AG09319 (cell line): ENCODE results near the gene FAF2.
"Not testable (repeated sequence)": the region's sequence is repeated elsewhere in the genome, so short reads cannot be mapped to it uniquely, and the experiment has no call there.

Experiments
- DNase-seq: peaks from one replicate; pipeline ENCODE4 v3.0.0-alpha.2; 2010; ENCODE audit warnings: low read depth; ENCODE audit errors: extremely low read depth
- CTCF ChIP-seq: IDR thresholded peaks from 2 replicates; pipeline ENCODE4 v1.5.1; 2011; ENCODE audit warnings: low read depth, mild to moderate bottlenecking, inconsistent platforms, low read length, moderate library complexity

Gene FAF2

GRCh38 chr5:176486189-176486757 is 38.1 kb downstream of the FAF2 start:
- DNase-seq, result no peak
- TF ChIP-seq CTCF, result no peak

GRCh38 chr5:176487160-176487559 is 39.0 kb downstream of the FAF2 start:
- DNase-seq, result not testable (repeated sequence)

GRCh38 chr5:176489077-176489476 is 40.9 kb downstream of the FAF2 start:
- DNase-seq, result no peak

GRCh38 chr5:176490301-176490700 is 42.1 kb downstream of the FAF2 start:
- TF ChIP-seq CTCF, result no peak

More at GRCh38 chr5:176489077-176489476, 40.9 kb downstream of the FAF2 start:
- no peak for TF ChIP-seq CTCF

GRCh38 chr5:176491101-176491502 is 42.9 kb downstream of the FAF2 start:
- DNase-seq, result no peak
- no peak for TF ChIP-seq CTCF

More at GRCh38 chr5:176490301-176490700, 42.1 kb downstream of the FAF2 start:
- DNase-seq, result no peak

- TF ChIP-seq CTCF, result no peak
- DNase-seq, result no peak
Observed at GRCh38 chr5:176491901-176492300, 43.7 kb downstream of the FAF2 start.

- TF ChIP-seq CTCF, result no peak
- no peak for DNase-seq
Observed at GRCh38 chr5:176492431-176492830, 44.2 kb downstream of the FAF2 start.

GRCh38 chr5:176497852-176498251 is 49.7 kb downstream of the FAF2 start:
- no peak for DNase-seq
- no peak for TF ChIP-seq CTCF
